A549 treated with CORT108297 at 1 μM for 4 hours (cell line): ENCODE measurements around the gene PMAIP1. TPM values are rescaled to one million over a fixed set of nuclear protein-coding genes. Genes with fewer than 3 reads are reported as not detected.

Experiments used
- total RNA-seq: library from RNA; stranded (reverse); fragments of 200-300 nt; extraction: Qiagen RNA extraction; gene quantifications from 5 replicates; pipeline ENCODE4 v1.2.3, GENCODE V29; 2022

PMAIP1 gene
- total RNA-seq: 11.1 to 15.0 TPM (median 13.2 TPM) in 5 replicates

DNA sequence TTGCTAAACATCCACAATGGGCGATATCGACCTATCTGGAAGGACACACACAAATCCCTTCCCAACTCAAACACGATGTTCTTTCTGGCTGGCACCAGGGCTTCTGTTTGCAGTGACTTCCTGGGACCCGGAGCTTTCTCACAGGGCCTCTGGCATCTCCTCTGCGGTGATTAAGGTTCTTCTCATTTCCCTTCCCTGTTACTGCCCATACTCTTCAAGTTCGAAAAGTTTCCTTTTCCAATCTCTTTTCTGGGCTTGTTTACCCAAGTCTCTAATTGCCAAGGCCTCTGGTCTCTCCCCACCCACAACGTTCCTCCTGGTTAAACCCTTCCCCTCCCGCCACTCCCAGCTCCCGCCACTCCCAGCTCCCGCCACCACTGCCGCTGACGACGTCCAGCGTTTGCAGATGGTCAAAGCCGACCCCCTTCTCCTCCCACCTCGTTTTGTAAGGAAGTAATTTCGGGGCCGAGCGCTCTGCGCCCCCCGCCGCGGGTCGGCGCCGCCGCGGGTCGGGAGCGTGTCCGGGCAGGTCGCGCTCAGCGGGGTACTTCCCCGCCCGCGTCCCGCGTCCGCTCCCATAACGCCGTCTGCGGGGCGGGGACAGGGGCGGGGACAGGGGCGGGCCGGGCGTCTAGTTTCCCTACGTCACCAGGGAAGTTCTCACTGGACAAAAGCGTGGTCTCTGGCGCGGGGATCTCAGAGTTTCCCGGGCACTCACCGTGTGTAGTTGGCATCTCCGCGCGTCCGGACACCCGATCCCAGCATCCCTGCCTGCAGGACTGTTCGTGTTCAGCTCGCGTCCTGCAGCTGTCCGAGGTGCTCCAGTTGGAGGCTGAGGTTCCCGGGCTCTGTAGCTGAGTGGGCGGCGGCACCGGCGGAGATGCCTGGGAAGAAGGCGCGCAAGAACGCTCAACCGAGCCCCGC is at the start of gene PMAIP1:
TSS of gene PMAIP1 (plus strand) at position 699 of the 924 bp plus-strand sequence. CDS start at position 881, 182 bp downstream.

Other genes starting within 250 kb of the PMAIP1 start
- 7.3 to 14.9 TPM (median 10.4 TPM) in 5 replicates for gene CCBE1, start 202.6 kb upstream of the PMAIP1 start, total RNA-seq